Fibroblast of lung (primary cell): ENCODE measurements around the gene MORC4.

ENCODE experiments used
- CTCF ChIP-seq, 2 donors: IDR thresholded peaks in 1 of 2; conservative IDR thresholded peaks in 1 of 2; 1 replicate in 1 of 2; 2 replicates in 1 of 2; pipeline ENCODE4 v1.5.1; 2011 to 2012; ENCODE audit warnings: low read length in 2 of 2, control low read depth in 1 of 2, inconsistent platforms in 1 of 2, low read depth in 1 of 2, mild to moderate bottlenecking in 1 of 2
- EZH2 ChIP-seq: IDR thresholded peaks from 2 replicates; pipeline ENCODE4 v1.5.1; 2012; ENCODE audit warnings: low read length, control low read depth, mild to moderate bottlenecking; ENCODE audit errors: missing control alignments

GRCh38 chrX:106912864-106913263 lies 87.1 kb downstream of the MORC4 start:
- TF ChIP-seq CTCF (conservative IDR thresholded peaks at IDR 0.05 in 1 of 2, IDR thresholded peaks at IDR 0.05 in 1 of 2; ENCODE audit: low read depth in 1 of 2, low read length in 2 of 2) (no peak), EZH2 (no peak)
